ENCODE data around the gene C2orf76.

DNA sequence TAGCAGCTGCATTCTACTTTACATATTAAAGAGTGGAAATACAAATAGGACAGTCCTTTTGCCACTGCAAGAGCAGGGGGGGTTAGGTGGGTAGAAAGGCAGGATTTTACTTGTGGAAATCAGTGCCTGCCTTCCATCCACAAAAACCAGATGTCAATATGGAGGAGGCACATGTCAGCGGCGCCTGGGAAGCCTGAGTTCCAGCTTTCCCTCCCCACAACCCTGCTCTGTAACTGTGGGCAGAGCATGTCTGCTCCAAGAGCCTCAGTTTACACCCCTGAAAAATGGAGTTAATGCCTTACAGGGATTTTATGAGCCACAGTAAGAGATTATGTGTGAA, 110.1 kb downstream of the C2orf76 start:
- TF ChIP-seq CTCF (IDR thresholded peaks at IDR 0.05), result no peak
- no peak for TF ChIP-seq POLR2AphosphoS5 (IDR thresholded peaks at IDR 0.05)
- TF ChIP-seq POLR2A (IDR thresholded peaks at IDR 0.05; ENCODE audit: low read depth), result no peak

Data from esophagus muscularis mucosa (tissue), 3 donors.